SK-N-SH (cell line): Measurements from ENCODE around the gene KCNN2.

ENCODE experiments used
- CHD2 ChIP-seq: fragments of 150-350 bp; IDR thresholded peaks from 2 replicates; pipeline ENCODE4 v1.6.1; 2018; ENCODE audit warnings: low read length; ENCODE audit not compliant: partially characterized antibody
- CTCF ChIP-seq: fragments of 200-600 bp; sonication (generic); IDR thresholded peaks from 2 replicates; pipeline ENCODE4 v1.6.1; 2017; ENCODE audit warnings: antibody characterized with exemption, mild to moderate bottlenecking, moderate library complexity
- GABPA ChIP-seq: IDR thresholded peaks from 2 replicates; pipeline ENCODE4 v1.4.0; 2012; ENCODE audit warnings: low read depth, mild to moderate bottlenecking
- GATA2 ChIP-seq: sonication (generic); formaldehyde crosslinking; IDR thresholded peaks from 2 replicates; pipeline ENCODE4 v1.5.0; 2020; ENCODE audit warnings: mild to moderate bottlenecking, missing genetic modification reagents
- MXI1 ChIP-seq: IDR thresholded peaks from 2 replicates; pipeline ENCODE4 v1.6.1; 2012; ENCODE audit warnings: mild to moderate bottlenecking, low read depth, low read length, improper control_type of control experiment
- NFIC ChIP-seq: IDR thresholded peaks from 2 replicates; pipeline ENCODE4 v1.4.0; 2012; ENCODE audit warnings: borderline replicate concordance
- POLR2AphosphoS5 ChIP-seq: IDR thresholded peaks from 2 replicates; pipeline ENCODE4 v1.6.1; 2012; ENCODE audit warnings: low read depth, low read length
- RCOR1 ChIP-seq: fragments of 150-350 bp; IDR thresholded peaks from 2 replicates; pipeline ENCODE4 v1.6.1; 2017; ENCODE audit warnings: antibody characterized with exemption, low read length
- REST ChIP-seq: IDR thresholded peaks from 2 replicates; pipeline ENCODE4 v1.6.1; 2012; ENCODE audit warnings: mild to moderate bottlenecking, low read depth, low read length, moderate library complexity
- SMC3 ChIP-seq: IDR thresholded peaks from 2 replicates; pipeline ENCODE4 v1.6.1; 2012; ENCODE audit warnings: low read depth, low read length, improper control_type of control experiment
- TCF12 ChIP-seq: IDR thresholded peaks from 2 replicates; pipeline ENCODE4 v1.4.0; 2012
- USF2 ChIP-seq: fragments of 150-350 bp; IDR thresholded peaks from 2 replicates; pipeline ENCODE4 v1.6.1; 2017; ENCODE audit warnings: antibody characterized with exemption, low read length, low read depth, borderline replicate concordance

- TF ChIP-seq POLR2AphosphoS5 (no peak), CTCF (no peak), NFIC (no peak), SMC3 (no peak), USF2 (no peak), CHD2 (no peak), GATA2 (no peak), REST (no peak), GABPA (no peak), RCOR1 (no peak), TCF12 (no peak), MXI1 (no peak)
These were observed 142.7 kb downstream of the KCNN2 start for GRCh38 chr5:114504560-114504959.
